GM12891 (cell line): ENCODE results near the gene LGALS16.

ENCODE experiments used
- PAX5 ChIP-seq: IDR thresholded peaks from 2 replicates; pipeline ENCODE4 v1.6.1; 2011; ENCODE audit warnings: low read length, moderate library complexity, mild to moderate bottlenecking; ENCODE audit not compliant: insufficient read depth, severe bottlenecking
- POLR2A ChIP-seq: IDR thresholded peaks from 2 replicates; pipeline ENCODE4 v1.6.1; 2011; ENCODE audit warnings: low read depth, low read length, control low read depth
- POLR2AphosphoS5 ChIP-seq: IDR thresholded peaks from 2 replicates; pipeline ENCODE4 v1.6.1; 2011; ENCODE audit warnings: low read depth, low read length, control low read depth
- TAF1 ChIP-seq: IDR thresholded peaks from 2 replicates; pipeline ENCODE4 v1.6.1; 2011; ENCODE audit warnings: low read depth, low read length, control low read depth

DNA sequence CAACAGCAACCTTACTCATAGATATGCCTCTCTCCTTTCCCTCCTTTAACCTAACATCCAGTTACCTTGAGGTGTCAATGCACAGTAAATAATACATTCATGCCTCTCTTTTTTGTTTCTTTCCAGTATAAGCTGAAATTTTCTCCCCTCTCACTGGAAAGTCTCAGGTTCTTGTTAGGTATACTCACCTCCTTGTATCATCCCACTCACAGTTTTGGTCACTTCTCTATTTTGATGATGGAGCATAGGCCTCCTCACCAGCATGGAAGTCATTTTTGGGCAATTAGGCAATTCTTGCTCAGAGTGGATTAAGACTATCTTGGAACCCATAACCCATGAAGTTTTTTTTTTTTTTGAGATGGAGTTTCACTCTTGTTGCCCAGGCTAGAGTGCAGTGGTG is 42.8 kb downstream of the LGALS16 start:
- TF ChIP-seq POLR2A (no peak), POLR2AphosphoS5 (no peak), TAF1 (no peak), PAX5 (no peak)
